GM21529 (cell line): ENCODE measurements around the gene S100Z.
"Not testable (repeated sequence)": the region's sequence is repeated elsewhere in the genome, so short reads cannot be mapped to it uniquely, and the experiment has no call there.

ENCODE experiments used
- ATAC-seq: cut with Tn5 transposase; IDR thresholded peaks from one replicate; pipeline ENCODE4 v1.9.1; 2021; ENCODE audit not compliant: unreplicated experiment

Gene S100Z

GRCh38 chr5:76849419-76850291 lies at the start of gene S100Z:
S100Z (plus strand) TSS chr5:76850014; CDS start chr5:76875360, 25,346 bp downstream.
- no peak for ATAC-seq

- no peak for ATAC-seq
These were observed 49.2 kb upstream of the S100Z start for GRCh38 chr5:76800579-76800978.

DNA sequence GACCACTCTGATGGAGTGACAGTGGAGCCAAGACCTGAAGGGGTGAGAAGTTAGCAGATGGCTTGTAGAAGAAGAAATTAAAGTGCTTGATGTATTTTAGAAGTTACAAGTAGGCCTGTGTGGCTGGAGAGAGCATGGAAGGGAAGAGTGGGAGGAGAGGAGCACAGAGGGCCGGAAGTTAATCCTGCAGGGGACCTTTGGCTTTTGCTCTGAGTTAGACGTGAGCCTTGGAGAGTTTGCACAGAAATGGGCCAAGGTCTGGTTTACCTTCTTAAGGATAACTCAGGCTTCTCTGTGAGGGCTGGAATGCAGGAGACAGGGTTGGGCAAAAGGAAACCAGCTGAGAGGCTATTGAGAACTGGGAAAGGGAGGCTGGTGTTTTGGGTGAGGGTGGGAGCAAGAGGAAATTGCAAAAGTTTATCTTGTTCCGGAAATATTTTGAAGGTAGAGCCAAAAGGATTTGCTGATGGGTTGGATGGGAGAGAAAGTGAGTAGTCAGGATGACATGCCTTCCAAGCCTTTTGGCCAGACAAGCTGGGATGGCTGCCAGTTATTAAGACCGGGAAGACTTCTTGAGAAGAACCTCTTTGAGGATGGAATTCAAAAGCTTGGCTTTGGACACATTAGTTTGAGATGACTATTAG lies 48.5 kb upstream of the S100Z start:
- no peak for ATAC-seq

DNA sequence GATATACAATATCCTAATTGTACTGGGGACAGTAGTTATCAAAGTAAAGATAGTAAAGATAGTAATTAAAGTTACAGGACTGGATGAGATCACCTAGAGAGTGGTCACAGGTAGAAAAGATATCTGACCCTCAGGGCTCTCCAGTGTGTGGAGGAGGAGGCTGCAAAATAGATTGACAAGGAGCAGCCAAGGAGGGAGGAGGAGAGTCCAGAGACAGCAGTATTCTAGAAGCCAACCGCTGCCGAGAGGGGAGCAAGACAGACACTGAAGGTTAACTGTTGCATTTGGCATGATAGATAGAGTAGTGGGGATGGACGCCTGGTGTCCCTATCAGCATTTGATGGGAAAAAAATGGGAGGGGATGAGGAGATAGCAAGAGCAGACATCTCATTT lies 48.0 kb upstream of the S100Z start:
- ATAC-seq: no peak

- ATAC-seq: no peak
These were observed 45.5 kb upstream of the S100Z start for GRCh38 chr5:76804266-76804665.

DNA sequence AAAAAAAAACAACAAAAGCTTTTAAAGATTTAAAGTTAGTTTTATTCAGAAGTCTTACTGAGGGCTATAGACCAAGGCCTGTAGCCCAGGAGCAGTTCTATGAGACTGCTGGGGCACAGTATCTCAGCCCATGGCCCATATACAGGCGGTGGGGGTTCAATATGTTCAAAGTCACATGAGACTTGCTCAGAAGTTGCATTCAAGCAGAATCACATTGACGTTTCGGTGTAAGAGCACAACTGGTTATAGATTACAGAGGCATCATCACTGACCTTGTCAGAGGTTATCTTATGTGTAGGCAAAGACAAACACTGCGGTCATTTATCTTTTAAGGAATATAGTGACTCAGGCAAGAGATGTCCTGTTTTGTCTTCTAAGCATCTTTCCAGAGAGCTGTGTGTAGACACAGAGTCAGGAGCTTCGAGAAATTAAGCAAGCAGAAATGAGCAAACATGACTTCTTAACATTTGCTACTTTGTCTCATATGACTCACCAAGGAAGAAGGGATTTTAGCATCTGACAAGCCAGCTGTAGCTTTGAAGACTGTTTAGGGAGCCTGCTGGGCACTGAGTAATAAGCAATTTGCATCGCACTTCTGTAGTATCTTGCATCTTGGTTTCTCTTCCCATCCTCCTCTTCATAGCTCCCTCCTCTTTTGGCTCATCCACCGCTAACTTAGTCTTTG lies 43.9 kb upstream of the S100Z start:
- peak; percentile 57 for ATAC-seq

DNA sequence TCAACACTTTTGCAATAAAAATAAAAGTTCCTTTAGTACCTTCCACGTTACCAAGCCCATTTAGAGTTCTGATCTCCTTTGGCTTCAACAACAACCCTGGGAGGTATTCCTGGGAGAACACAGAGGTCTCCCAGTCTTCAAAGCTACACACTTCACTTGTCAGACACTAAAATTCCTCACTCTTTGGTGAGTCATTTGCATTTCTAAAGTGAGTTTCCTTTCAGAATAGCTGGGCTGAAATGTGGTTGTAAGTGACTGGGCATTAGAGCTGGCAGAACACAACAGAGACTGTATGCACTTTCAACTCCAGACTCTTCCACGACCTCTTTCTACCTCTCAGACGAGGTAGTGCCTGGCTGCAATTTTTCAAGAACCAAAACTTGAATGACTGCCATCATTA lies 42.5 kb upstream of the S100Z start:
- ATAC-seq: no peak

DNA sequence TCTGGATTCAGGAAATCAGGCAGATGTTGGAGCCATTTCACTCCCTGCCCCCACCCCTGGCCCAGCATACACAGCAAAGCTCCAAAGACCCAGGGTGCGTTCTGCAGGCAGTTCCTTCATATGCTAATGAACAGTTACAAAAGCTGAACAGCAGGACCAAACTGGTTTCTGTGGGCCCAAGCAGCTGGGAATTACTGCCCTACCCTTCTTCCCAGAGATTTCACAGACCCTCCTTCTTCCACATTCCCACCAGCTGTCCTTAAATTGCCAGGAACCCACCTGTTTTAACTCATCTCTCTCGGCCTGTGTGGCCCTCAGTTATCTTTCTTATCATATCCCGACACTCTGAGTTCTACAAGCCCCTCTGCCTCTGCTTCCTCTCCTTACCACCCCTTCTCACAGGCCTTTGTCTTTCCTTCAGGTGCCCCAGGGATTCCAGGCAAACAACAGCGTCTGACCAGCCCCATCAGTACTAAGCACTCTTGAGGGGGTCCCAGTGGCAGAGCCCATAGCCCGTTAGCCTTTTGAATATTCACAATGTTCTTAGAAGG lies 41.6 kb upstream of the S100Z start:
- ATAC-seq: no peak

DNA sequence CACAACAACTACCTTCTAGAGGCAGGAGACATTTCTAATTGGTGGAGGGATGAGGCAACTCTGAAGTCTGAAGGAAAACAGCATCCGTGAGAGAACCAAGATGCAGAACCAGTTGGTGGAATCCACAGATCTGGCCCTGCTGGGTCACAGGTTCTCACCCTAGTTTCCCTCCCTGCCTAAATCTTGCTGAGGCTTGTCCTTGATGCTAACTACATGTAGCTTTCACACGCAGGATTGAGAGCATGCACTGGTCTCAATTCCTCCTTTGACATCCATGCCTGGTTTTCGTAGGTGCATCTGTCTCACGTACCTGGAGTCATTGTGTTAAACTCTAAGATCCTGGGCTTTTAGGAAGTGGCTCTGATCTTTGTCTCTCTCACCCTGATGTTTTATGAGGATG lies 40.7 kb upstream of the S100Z start:
- ATAC-seq: no peak

DNA sequence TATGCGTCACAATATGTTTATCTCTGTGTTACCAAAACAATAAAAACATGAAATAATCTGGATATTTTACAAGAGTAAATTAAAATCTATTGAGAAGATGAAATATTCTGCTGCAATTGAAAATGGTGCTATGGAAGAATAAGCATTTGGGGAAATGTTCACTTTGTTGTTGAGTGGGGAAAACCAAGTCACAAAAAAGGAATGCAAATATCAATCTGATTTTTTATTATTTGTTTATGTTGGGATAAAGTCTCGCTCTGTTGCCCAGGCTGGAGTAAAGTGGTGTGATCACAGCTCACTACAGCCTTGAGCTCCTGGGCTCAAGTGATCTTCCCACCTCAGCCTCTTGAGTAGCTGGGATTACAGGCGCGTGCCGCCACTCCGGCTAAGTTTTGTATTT lies 39.6 kb upstream of the S100Z start:
- no peak for ATAC-seq

DNA sequence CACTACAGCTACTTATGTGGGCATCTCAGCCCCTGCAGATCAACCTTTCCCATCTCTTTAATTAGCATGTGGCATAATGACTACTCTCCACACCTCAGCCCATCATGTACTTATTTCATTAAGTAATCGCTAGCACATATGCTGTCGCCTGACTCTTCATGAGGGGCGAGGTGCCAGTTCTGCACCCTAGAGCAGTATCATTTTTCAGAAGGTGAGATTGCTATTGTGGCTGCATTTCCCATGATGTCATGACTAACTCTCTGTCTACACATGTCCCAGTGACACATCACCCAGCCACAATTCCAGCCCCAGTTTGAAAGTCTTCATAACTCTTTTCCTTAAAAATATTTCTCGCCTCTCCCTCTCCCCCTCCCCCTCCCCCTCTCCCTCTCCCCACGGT lies 38.6 kb upstream of the S100Z start:
- ATAC-seq: no peak

GRCh38 chr5:76812209-76812608 lies 37.6 kb upstream of the S100Z start:
- ATAC-seq: not testable (repeated sequence)

GRCh38 chr5:76813982-76814562 lies 35.7 kb upstream of the S100Z start:
- ATAC-seq: no peak

DNA sequence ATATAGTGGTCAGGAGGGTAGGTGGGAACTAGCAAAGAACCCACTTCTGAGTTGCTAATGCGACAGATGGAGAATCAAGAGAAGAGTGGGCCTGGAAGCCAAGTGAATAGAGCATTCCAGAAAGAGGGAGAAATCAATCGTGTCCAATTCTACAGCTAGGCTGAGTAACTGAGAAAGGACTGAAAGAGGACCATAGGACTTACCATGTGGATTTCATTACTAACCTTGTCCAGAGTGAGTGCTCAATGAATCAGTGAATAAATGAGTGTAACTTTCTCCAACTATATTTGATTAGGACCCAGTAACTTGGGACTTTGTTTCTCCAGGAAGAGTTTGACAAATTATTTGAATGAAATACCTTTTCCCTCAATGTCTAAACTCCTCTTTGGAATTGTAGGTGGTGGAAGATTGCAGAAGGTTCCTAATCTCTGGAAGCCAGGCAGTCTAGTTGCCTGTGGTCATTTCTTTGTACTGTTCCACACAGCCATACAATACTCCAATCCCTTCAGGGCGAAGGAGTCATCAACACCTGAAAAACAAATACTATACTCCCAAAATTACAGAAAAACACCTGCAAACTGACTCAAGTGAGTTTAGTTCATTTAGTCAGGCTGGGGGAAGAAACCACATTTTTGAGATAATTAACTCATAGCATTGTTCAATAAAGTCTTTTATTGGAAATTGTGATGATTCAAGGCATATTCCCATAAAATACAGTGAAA lies 33.5 kb upstream of the S100Z start:
- ATAC-seq: no peak

DNA sequence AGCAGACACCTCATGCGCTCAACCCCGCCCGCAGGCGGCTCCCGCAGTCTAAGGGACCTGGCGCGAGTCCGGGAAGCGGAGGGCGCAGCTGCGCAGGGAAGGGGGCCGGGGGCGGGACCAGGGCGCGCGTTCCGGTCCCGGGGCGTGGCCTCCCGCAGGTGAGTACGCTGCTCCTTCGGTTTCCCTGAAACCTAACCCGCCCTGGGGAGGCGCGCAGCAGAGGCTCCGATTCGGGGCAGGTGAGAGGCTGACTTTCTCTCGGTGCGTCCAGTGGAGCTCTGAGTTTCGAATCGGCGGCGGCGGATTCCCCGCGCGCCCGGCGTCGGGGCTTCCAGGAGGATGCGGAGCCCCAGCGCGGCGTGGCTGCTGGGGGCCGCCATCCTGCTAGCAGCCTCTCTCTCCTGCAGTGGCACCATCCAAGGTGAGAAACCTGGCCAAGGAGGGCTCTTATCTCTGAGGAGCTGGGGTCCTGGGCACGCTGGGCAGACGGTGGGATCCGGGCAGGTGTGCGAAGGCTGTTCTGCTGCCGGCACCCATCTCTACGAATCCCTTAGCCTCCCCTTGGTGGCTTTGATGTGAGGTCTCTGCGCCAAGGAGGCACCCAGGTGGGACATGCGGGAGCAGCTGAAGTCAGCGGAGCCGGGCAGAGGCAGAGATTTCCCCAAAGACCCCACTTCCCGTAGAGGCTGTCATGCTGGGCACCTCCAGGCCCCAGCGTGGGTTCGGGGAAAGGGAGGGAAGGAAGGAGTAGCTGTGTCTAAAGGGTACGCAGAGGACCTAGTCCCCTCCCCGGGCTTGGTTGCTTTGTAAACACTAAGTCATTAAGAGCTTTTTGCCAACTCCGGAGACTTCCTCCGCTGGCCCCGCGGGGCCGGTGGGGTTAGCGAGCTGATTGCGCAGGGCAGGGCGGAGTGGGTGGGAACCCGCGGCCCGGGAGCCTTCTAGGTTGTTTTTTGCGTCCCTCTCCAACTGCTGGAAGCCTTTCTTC lies 30.7 kb upstream of the S100Z start, which contains the start of gene F2RL1:
F2RL1 (plus strand) TSS at position 187 of the 988 bp plus-strand sequence; CDS start at position 340, 153 bp downstream.
- ATAC-seq: no peak

DNA sequence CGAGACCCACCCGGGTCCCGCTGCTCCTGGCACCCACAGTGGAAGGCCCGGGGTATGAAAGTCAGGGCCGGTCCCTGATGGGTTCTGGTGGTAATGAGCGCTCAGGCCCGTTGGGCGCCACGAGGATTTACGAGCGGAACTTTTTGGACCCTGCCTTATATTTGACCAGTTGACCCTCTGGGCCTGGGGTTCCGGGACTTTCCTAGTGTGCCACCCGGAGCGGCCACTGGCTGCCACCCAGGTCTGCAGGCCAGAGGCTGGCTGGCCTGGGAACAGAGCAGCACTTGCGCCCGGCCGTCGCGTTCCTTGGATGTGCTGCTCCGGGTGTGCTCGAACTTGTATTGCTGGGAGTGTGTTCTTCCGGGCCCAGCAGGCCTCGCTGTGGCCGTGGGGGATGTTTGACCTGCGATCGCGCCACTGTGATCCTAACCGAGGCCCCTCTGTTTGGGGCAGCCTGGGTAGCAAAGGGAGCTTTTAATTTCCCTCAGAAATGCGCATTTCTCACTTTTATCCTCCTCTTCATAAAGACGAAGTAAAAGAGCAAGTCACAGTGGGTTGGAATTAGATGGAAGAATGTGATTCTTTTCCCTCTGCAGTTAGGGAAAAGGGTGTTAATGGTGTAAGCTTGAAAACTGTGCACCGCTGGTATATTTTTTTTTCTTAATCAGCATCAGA lies 29.8 kb upstream of the S100Z start:
- no peak for ATAC-seq

DNA sequence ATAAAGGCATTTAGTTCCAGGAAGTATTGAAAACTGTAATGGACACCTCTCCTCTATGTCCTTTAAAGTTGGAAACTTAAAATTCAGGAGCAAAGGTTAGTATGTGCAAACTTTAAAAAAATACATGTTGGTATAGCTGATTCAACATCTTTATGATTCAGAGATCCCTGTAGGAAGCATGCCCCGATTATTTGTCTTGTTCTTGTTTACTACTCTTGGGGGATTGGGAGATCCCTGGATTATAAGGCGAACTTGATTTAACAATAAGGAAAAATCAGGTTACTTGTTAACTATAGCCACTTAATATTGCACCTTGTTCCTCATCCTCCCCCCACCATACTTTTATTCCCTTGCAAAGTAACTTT lies 29.3 kb upstream of the S100Z start:
- no peak for ATAC-seq

GRCh38 chr5:76821136-76821535 lies 28.7 kb upstream of the S100Z start:
- ATAC-seq: no peak
